Neural progenitor cell (in vitro differentiated cells): Measurements from ENCODE around the gene PLXDC2.

Experiments
- EZH2 ChIP-seq: fragments of 200-600 bp; sonication (generic); IDR thresholded peaks from 2 replicates; pipeline ENCODE4 v1.6.1; 2017; ENCODE audit warnings: antibody characterized with exemption, mild to moderate bottlenecking, moderate library complexity
- EZH2phosphoT487 ChIP-seq: fragments of 200-600 bp; sonication (generic); IDR thresholded peaks from 2 replicates; pipeline ENCODE4 v1.6.1; 2017; ENCODE audit warnings: antibody characterized with exemption
- TF ChIP-seq, protein P1 (sequence below): fragments of 200-600 bp; sonication (generic); IDR thresholded peaks from 2 replicates; pipeline ENCODE4 v1.5.1; 2017; ENCODE audit warnings: antibody characterized with exemption, mild to moderate bottlenecking

DNA sequence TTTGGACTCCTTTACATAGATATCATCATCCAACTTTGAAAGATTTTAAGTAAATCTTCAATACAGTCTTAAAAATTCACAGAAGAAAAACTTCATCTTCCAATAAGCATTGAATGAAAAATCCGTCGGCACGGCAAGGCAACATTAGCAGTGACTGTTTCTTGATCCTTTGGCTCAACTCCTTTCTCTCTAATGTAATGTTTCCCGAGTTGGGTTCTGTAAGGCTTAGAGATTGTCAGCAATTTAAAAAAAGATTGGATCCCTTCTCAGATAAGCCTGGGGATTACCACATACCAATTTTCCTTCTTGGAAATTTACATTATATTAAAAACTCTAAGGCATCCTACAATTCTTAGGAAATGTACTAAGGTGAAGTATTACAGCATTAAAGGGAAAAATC lies 291.8 kb downstream of the PLXDC2 start:
- TF ChIP-seq, protein P1, sequence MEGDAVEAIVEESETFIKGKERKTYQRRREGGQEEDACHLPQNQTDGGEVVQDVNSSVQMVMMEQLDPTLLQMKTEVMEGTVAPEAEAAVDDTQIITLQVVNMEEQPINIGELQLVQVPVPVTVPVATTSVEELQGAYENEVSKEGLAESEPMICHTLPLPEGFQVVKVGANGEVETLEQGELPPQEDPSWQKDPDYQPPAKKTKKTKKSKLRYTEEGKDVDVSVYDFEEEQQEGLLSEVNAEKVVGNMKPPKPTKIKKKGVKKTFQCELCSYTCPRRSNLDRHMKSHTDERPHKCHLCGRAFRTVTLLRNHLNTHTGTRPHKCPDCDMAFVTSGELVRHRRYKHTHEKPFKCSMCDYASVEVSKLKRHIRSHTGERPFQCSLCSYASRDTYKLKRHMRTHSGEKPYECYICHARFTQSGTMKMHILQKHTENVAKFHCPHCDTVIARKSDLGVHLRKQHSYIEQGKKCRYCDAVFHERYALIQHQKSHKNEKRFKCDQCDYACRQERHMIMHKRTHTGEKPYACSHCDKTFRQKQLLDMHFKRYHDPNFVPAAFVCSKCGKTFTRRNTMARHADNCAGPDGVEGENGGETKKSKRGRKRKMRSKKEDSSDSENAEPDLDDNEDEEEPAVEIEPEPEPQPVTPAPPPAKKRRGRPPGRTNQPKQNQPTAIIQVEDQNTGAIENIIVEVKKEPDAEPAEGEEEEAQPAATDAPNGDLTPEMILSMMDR: no peak
- no peak for TF ChIP-seq EZH2
- no peak for TF ChIP-seq EZH2phosphoT487
